DND-41 (cell line): Measurements from ENCODE around the gene C4orf17.

Source experiments
- ATAC-seq: fragments of 200-7000 bp; cut with Tn5 transposase; 3 replicates; pipeline ENCODE4 v1.9.1; 2021; ENCODE audit warnings: low read depth; ENCODE audit not compliant: insufficient read depth
- DNase-seq: peaks from one replicate; pipeline ENCODE4 v3.0.0-alpha.2; 2020
- H2AFZ ChIP-seq: 2 replicates; pipeline ENCODE4 v1.6.0; 2012; ENCODE audit warnings: low read depth, low read length
- H3K27ac ChIP-seq: 2 replicates; pipeline ENCODE4 v1.5.1; 2012; ENCODE audit warnings: low read length, inconsistent platforms
- H3K27me3 ChIP-seq: fragments of 200-600 bp; sonication (generic); 2 replicates; pipeline ENCODE4 v1.6.0; 2012; ENCODE audit warnings: low read length, mild to moderate bottlenecking, inconsistent platforms; ENCODE audit not compliant: insufficient read depth, poor library complexity
- H3K36me3 ChIP-seq: 2 replicates; pipeline ENCODE4 v1.5.1; 2012; ENCODE audit warnings: low read length, inconsistent platforms; ENCODE audit not compliant: insufficient read depth
- H3K4me1 ChIP-seq: 2 replicates; pipeline ENCODE4 v1.5.1; 2012; ENCODE audit warnings: mild to moderate bottlenecking, low read length; ENCODE audit not compliant: insufficient read depth
- H3K4me2 ChIP-seq: 2 replicates; pipeline ENCODE4 v1.6.0; 2012; ENCODE audit warnings: mild to moderate bottlenecking, moderate library complexity, low read length, inconsistent platforms; ENCODE audit not compliant: insufficient read depth
- H3K4me3 ChIP-seq, 2 experiments: fragments of 200-600 bp in 1 of 2; shearing (Covaris generic) in 1 of 2; 2 replicates each; pipeline ENCODE4 v1.5.1; 2012 to 2016; ENCODE audit warnings: inconsistent platforms in 2 of 2, low read length in 2 of 2, mild to moderate bottlenecking in 2 of 2, low read depth in 1 of 2, moderate library complexity in 1 of 2
- H3K79me2 ChIP-seq: 2 replicates; pipeline ENCODE4 v1.6.0; 2012; ENCODE audit warnings: low read length, inconsistent platforms; ENCODE audit not compliant: insufficient read depth
- H3K9ac ChIP-seq: 2 replicates; pipeline ENCODE4 v1.6.0; 2012; ENCODE audit warnings: low read depth, mild to moderate bottlenecking, inconsistent platforms, low read length, moderate library complexity
- H3K9me3 ChIP-seq: 2 replicates; pipeline ENCODE4 v1.5.1; 2012; ENCODE audit warnings: low read length, moderate library complexity, mild to moderate bottlenecking, inconsistent platforms; ENCODE audit not compliant: insufficient read depth, severe bottlenecking
- H4K20me1 ChIP-seq: 2 replicates; pipeline ENCODE4 v1.6.0; 2012; ENCODE audit warnings: low read length; ENCODE audit not compliant: insufficient read depth
- CTCF ChIP-seq: IDR thresholded peaks from 2 replicates; pipeline ENCODE4 v1.5.1; 2012; ENCODE audit warnings: borderline replicate concordance, low read length, moderate library complexity, mild to moderate bottlenecking; ENCODE audit not compliant: poor library complexity, severe bottlenecking; ENCODE audit errors: extremely low read depth
- EZH2 ChIP-seq: IDR thresholded peaks from 3 replicates; pipeline ENCODE4 v1.6.1; 2012; ENCODE audit warnings: borderline replicate concordance, low read depth, mild to moderate bottlenecking, moderate library complexity, low read length, inconsistent platforms; ENCODE audit not compliant: severe bottlenecking

The C4orf17 gene

GRCh38 chr4:99537674-99538073, 26.9 kb downstream of the C4orf17 start:
- Histone ChIP-seq H3K4me1 (no peaks in the 10 kb centered on the region), H3K27ac (no peak overlapping the region), H3K36me3 (no peaks in the 10 kb centered on the region), H4K20me1 (no peaks in the 10 kb centered on the region), H3K4me3 (no peak overlapping the region), H3K9me3 (no peaks in the 10 kb centered on the region), H3K9ac (no peak overlapping the region), H2AFZ (no peak overlapping the region), H3K4me2 (no peak overlapping the region), H3K79me2 (no peaks in the 10 kb centered on the region), H3K27me3 (no peaks in the 10 kb centered on the region)
- DNase-seq (no peak), ATAC-seq (no peak)
- TF ChIP-seq EZH2, result no peak
- TF ChIP-seq CTCF, result no peak

GRCh38 chr4:99540277-99540939, 29.6 kb downstream of the C4orf17 start:
- TF ChIP-seq CTCF (no peak), EZH2 (no peak)
- H2AFZ ChIP-seq, result no peak overlapping the region
- no peak for ATAC-seq
- H3K9ac ChIP-seq, result no peak overlapping the region
- H3K27ac ChIP-seq, result no peak overlapping the region
- H3K4me2 ChIP-seq, result no peak overlapping the region
- H3K27me3 ChIP-seq, result no peaks in the 10 kb centered on the region
- H3K9me3 ChIP-seq, result no peaks in the 10 kb centered on the region
- no peak overlapping the region for H3K4me3 ChIP-seq
- H3K79me2 ChIP-seq, result no peaks in the 10 kb centered on the region
- H3K4me1 ChIP-seq, result no peaks in the 10 kb centered on the region
- H4K20me1 ChIP-seq, result no peaks in the 10 kb centered on the region
- H3K36me3 ChIP-seq, result no peaks in the 10 kb centered on the region
- DNase-seq, result no peak

GRCh38 chr4:99552872-99553271, 42.1 kb downstream of the C4orf17 start:
- Histone ChIP-seq H3K27me3 (no peaks in the 10 kb centered on the region), H3K9me3 (no peaks in the 10 kb centered on the region), H3K79me2 (no peaks in the 10 kb centered on the region), H3K4me1 (no peaks in the 10 kb centered on the region), H3K9ac (no peak overlapping the region), H3K27ac (no peak overlapping the region), H3K36me3 (no peaks in the 10 kb centered on the region; the same call in 1 of the 2 replicates), H3K4me3 (no peak overlapping the region), H3K4me2 (no peak overlapping the region), H2AFZ (no peak overlapping the region), H4K20me1 (no peaks in the 10 kb centered on the region)
- ATAC-seq (no peak), DNase-seq (no peak)
- TF ChIP-seq EZH2 (no peak), CTCF (no peak)
